ENCODE results near the gene SIVA1.
A peak's percentile ranks its signal among the peaks of the same experiment; 100 is the strongest.

SIVA1 gene

DNA sequence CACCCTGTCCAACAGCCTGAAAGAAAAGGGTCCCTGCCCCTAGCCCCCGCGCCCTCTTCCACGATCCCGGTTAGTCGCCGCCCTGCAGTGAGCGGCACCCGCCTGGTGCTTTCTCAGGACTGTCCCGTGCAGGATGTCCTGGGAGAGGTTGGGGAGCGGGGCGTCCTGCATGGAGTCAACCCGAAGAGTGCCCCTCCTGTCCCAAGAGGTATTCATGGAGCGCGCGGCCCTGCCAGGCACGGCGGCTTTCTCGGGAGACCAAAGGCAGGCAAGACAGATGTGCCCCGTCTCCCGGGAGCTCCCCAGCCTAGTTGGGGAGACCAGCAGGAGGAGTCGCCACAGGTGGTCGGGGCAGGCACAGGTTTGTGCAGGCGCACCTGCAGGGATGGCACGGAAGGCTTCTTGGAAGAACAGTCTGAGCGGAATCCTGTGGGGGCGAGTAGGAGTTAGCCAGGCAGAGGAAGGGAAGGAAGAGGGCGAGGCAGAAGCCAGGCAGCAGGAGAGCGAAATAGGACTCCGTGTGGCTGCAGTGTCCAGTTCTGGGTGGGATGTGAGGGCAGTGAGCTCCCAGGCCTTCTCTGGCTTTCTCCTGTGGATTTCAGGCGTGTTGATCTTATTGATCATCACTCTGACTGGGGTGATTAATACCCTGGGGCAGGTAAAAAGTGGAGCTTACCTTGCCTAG, 723 bp downstream of the SIVA1 start:
- DNase-seq = no peak

DNA sequence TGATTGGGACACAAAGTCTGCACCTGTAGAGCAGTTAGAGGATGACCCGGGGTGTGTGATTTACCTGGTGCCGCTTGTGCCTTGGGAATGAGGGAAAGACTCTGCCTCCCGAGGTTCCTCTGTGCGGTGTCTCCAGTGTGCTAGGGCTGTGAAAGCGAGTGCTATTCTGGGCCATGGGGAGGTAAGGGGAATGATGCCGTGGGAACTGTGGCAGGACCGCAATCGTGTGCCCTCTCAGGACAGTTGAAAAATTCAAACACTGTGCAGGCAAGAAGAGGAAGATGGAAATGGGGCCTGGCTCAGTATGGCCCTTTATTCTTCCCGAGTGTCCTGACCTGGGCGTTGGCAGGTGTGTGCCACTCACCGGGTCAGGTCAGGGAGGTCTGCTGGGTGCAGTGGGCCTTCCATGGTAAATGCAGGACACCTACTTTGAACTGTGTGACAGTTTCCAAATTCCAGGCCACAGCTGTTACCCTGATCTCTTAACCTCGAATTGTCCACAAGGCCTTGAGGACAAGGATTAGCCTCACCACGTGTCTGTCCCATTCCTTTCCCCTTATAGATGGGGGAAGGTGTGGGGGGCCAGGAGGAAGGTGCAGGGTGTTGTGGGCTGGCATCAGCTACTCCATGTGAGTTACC, 1.4 kb downstream of the SIVA1 start:
- DNase-seq = no peak

DNA sequence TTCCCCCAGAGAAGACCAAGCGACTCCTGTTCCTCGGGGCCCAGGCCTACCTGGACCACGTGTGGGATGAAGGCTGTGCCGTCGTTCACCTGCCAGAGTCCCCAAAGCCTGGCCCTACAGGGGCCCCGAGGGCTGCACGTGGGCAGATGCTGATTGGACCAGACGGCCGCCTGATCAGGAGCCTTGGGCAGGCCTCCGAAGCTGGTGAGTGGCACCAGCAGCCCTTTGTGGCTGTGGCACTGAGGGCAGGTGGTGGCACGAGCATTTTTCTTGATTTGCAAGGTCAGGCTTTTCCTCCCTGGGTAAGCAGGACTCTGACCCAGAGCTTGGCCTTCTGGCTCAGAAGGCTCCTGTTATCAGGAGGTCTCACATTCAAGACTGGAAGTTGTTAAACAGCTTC, 2.7 kb downstream of the SIVA1 start:
- no peak for DNase-seq

DNA sequence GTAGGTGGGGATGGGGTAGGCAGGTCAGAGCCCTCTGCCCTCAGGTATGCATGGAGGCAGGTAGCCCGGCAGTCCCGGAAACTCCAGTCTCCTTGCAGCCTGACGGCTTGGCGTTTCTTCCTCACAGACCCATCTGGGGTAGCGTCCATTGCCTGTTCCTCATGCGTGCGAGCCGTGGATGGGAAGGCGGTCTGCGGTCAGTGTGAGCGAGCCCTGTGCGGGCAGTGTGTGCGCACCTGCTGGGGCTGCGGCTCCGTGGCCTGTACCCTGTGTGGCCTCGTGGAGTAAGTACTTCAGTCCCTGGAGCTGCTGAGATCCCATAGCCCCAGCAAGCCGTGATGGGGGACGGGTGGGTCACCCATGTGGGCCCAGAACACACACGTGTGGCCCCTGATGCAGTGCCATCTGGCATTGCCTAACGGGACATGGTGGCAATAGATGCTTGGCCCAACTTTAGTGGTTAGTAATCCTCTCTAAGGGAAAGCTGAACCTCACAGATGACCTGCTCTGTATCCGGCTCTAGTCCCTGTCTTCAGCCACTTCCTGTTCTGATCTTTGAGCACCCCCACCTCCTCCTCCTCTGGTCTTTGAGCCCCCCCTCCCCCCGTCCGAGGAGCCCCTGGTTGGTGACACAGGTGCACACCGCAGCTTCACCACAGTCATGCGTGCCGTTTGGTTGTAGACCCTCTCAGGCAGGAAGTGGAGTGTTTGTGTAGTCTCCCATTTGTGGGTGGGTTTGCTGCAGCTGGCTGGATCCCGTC, 3.7 kb downstream of the SIVA1 start:
- DNase-seq = no peak

DNA sequence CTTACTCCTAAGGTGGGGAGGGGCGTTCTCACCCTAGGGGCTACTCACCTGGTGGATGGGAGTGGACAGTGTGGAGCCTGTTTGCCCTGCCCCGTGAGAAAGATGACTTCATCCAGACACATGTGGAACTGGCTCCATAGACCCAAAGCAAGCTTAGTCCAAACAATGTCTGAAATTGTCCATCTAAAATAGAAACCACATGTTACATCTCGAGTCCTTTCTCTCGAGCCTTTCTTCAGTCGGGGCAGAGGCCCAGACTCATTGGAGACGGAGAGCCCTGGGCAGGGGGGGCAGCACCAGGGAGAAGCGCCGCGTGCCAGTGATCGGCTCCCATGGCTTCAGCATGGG, 4.3 kb downstream of the SIVA1 start:
- no peak for DNase-seq

DNA sequence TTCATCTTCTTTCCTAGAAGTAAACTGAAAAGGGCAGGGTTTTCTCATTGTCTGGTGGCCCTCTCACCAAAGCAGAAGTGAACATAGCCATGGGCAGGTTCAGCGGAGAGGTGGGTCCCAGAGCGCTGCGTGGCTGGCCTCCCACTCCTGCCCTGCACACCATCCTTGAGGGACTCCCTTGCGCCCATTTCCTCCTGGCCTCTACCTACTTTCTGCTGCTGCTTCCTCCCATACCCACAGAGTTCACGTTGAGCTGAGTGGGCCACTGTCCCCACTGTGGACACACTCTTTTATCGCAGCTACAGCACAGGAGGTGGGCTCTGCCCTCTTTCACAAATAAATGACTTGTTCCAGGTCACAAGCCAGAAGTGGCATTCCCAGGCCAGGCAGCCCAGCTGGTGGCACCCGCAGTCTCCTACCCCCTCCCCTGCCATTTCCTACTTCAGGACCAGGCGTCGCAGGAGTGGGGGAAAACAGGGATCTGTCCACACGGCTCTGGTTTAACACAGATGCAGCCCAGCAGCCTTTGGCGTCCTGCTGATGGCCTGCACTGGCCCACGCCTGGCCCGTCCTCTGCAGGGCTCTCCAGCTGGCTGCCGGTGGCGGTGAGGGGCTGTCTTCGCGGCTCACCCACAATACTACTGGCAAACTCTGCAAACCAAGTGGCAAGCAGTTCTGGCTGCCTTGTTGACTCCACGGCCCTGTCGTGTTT, 4.9 kb downstream of the SIVA1 start:
- DNase-seq = no peak

DNA sequence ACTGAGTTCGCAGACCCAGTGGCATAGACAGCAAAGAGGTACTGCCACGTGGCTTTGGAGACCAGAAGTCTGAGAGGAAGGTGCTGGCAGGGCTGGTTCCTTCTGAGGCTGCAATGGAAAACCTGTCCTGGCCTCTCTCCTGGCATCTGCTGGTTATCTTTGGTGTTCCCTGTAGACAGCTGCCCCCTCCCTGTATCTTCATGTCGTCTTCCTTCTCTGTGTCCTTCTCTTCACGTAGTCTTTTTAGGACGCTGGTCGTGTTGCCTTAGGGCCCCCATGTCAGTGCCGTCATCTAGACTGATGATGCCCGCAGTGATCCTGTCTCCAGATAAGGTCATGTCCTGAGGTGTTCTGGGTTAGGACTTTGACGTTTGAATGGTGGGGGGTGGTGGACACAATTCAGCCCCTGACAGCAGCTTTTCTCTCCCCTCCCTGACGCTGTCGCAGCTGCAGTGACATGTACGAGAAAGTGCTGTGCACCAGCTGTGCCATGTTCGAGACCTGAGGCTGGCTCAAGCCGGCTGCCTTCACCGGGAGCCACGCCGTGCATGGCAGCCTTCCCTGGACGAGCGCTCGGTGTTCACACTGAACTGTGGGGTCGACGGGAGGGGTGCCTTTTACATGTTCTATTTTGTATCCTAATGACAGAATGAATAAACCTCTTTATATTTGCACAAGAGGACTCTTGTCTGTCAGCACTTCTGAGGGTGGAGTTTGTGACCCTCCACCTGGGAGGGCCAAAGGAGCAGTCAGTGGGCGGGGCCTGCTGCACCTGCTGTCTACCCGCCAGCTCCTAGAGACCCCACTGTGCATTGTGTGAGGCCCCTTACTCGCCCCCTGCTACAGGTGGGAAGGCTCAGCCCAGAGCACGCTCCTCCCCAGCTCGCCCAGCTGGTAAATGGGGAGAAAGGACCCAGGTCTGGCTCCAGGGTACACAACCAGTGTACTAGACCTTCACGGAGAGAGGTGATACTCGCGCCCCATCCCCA, 6.3 kb downstream of the SIVA1 start:
- DNase-seq = no peak

DNA sequence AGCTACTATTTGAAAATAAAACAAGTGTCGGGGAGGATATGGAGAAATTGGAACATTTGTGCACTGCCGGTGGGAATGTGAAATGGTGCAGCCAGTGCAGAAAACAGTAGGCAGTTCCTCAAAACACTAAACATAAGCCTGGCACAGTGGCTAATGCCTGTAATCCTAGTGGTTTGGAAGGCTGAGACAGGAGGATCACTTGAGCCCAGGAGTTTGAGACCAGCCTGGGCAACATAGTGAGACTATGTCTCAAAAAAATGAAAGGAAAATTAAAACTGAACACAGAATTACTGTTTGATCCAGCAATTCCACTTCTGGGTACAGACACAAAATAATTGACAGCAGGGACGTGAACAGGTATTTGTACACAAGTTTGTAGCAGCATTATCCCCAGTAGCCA, 12.6 kb downstream of the SIVA1 start:
- DNase-seq = no peak

DNA sequence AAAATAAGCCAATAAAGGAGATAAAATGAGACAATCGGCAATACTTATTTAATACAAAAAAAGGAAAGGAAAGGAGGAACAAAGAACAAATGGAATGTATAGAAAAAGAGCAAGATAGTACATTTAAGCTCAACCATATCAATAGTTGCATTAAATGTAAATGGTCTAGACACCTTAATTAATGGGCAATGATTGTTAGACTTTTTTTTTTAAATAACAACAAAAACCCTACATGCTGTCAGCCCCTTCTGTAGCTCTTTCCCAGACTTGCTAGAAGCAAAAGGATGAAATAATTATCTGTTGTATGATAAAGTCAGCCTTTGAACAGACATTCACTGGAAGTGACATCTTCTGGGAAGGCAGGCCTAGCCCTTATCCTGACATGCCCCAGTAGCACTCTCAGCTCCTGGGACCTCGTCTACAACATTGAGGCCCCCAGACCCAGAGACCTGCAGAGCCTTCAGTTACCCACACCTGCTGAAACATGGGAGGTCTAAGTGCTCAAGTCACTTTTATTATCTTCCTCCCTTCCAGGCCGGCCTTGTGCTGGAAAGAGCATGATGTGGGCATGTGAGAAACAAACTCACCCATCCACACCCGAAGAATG, 13.4 kb downstream of the SIVA1 start:
- no peak for DNase-seq

DNA sequence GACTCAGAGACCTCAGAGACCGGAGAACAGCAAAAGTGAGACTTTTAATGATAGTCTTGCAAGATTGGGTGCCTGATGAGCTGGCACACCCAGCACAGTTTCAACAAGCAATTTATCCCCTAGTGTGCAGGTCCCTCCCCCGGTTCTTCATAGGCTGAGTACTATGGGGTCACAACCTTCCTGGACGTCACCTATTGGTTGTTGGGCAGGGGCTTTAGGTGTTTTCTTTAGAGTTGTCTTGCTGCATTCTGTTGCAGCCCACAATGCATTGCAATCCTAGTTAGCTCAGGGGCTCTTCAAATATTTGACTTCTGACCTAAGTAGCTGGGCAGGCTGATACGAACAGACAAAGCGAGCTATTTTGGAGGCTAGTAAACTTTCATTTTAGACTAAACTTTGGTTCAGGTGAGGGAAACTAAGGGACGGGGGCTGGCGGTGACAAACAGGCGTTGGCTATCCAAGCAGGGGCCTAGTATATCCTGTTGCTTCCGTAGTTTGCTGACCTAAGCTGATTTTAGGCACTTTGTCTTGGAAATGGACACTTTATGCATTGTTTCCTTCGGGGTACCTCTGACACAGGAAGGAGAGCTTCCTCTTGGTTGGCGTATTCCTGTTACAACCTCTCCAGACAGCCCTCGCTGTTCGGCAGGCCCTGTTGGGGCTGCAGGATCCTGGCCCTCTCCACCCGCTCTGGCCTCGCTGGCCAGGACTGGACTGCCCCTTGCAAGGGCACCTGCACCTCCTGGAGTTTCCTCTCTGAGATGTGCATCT, 14.1 kb downstream of the SIVA1 start:
- DNase-seq = no peak

DNA sequence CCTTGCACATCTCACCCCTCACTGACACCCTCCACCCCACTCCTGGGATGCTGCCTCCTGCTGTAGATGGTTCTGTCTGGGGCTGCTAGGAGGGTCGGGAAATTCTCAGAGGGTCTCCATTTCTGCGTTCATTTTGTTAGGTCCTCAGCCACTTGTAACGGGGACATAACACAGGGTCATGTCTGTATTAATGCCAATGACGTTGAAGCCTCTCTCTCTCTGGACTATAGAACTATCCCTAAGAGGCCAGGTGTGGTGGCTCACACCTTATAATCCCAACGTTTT, 14.6 kb downstream of the SIVA1 start:
- no peak for DNase-seq

DNA sequence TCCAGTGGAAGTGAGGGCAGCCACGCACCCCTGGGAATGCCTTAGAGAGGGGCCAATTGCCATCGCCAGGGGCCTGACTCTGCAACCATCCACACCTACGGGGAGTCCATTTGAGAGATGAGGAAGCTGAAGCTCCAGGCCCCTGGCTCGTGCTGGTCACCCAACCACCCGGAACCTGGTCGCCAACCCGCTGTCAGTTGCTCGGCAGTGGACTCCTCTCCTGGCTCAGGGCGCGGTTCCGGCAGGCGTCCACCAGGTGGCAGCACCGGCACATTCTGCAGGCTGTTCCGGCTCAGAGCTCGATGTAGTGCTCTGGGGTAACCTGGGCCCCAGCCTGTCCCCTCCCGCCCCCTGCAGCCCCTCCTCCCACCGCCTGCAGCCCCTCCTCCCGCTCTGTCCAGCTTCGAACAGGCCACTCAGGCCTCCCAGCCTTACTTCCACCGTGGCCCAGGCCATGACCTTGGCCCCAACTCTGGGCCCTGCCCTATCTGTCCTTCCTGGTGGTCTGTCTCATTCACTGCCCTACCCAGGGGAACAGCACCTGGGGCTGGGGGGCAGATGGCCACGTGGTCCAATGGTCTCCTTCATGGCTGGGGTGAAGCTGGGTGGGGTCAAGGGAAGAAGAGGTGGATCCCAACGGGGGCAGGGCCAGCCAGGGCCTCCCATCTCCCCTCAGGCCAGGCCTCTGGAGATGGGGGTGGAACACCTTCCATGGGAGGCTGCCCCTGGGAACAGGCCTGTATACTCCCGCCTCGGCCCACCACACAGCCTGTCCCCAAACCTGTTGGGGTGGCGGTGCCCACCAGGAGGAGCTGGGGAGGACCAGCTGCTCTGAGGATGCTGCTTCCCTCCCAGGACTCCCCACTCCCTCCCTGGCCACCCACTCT, 15.7 kb downstream of the SIVA1 start:
- DNase-seq = peak; percentile 83

DNA sequence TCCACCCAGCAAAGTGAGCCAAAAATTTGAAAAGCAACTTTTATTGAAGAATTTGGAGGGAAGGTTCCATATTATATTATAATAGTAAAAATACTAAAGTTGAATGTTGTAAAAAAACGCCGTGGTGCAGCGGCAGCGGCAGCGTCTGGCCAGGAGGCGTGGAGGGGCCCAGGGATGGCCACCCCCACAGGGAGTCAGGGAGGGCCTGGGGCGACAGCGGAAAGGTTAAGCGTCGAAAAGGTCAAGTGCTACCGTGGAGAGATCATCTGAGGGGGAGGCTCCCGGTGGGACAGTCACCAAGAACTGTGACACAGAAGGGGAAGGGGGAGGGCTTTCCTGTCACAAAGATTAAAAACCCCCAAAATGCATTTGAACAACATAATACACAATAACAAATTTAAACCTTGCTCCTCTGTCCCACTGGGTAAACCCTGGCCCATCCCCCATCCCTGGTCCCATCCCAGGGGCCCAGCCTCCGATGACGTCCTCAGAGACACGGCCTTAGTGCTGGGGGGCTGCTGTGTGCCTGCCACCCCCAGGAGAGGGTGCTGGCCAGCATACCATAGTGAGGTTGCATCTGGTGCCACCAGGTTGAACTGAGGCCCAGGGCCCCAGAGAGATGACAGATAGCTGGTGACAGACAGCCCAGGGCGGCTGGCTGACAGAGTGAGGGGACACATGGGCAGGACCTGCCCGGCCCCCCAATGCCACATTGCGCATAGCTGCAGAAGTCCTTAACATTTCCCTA, 16.6 kb downstream of the SIVA1 start:
- DNase-seq = no peak

DNA sequence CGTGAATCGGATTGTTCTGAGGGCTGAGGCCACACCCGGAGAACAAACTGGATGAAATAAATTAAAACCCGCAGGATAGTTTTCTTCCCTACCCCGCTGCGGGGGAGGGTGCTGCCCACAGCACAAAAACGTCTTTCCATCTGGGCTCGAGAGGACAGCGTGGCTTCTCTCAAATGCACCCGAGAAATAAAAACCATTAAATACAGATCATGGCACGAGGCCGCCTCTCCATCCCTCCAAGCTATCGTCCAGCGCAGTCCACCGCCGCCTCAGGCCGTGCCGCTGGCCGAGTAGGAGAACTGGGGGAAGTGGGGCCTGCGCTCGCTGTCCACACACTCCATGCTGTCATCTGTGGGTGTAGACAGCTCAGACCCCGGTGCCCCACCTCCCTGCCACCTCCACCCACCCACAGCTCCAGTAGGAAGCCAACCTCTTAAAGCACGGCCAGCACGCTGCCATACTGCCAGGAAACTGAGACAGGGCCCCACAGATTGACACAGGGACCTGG, 17.2 kb downstream of the SIVA1 start:
- no peak for DNase-seq

DNA sequence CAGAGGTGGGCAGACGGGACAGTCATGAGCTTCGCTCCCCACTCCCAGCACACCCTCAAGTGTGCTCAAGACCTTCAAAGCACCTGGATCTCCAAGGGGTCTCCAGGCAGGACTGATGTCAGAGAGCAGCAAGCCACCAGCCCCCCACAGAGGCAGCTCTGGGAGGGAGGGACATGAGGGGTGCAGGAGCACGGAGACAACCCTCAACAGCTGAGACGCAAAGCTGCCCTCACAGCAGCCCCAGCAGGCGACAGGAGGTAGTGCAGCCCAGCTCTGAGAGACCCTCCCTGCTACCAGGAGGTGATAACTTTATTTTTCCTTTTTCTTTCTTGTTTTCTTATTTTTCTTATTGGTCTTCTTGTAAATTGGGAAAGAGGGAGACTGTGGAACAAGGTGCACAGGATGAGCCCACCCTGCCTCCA, 17.9 kb downstream of the SIVA1 start:
- DNase-seq = no peak

DNA sequence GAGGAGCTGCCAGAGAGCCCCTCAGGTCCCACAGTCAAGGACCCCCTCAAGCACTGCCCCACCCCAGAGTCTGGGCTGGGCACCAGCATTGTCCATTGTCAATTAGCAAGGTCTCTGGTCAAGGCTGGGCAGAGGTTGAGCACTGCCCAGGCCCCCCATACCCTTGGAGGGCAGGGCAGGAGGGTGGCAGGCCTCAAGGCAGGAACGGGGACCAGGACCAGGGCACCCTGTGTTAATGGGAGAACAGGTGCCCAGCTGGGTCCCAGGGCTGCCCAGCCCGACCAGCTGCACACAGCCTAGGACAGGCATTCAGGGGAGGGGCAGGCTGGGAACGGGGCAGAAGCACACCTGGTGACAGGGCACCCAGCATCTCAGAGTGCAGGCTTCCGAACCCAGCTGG, 18.4 kb downstream of the SIVA1 start:
- DNase-seq = no peak

DNA sequence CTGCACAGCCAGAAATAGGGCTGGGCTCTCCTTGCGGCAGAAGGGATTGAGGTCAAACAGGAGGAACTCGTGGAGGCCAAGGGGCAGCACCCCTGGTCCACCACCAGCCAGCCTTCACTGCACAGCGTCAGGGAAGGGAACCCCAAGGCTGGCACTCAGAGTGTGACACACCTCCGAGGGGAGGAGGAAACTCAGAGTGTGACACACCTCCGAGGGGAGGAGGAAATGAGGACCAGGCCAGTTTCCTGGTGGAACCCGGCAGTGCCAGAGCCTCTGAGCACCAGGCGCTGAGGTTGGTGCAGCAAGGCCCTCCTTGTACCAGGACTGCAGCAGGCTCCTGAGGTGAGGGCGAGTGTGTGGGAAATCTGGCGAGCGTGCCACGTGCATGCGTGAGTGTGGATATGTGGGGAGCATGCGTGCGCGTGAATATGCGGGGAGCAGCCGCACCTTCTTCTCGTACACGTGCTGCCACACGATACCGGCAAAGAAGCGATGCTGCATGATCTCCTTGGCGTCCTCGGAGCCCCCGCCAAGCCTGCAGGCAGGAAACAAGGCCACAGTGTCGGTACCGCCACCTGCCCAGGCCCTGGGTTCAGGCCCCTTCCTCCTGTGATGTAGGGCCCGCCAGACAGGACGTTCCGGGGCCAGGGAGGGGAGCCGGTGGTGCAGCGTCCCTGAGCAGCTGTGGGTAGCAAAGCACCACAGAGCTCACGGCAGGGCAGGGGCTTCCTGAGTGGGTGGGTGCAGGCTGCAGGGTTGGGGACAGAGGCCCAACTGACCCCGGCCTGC, 19.2 kb downstream of the SIVA1 start:
- DNase-seq = no peak

DNA sequence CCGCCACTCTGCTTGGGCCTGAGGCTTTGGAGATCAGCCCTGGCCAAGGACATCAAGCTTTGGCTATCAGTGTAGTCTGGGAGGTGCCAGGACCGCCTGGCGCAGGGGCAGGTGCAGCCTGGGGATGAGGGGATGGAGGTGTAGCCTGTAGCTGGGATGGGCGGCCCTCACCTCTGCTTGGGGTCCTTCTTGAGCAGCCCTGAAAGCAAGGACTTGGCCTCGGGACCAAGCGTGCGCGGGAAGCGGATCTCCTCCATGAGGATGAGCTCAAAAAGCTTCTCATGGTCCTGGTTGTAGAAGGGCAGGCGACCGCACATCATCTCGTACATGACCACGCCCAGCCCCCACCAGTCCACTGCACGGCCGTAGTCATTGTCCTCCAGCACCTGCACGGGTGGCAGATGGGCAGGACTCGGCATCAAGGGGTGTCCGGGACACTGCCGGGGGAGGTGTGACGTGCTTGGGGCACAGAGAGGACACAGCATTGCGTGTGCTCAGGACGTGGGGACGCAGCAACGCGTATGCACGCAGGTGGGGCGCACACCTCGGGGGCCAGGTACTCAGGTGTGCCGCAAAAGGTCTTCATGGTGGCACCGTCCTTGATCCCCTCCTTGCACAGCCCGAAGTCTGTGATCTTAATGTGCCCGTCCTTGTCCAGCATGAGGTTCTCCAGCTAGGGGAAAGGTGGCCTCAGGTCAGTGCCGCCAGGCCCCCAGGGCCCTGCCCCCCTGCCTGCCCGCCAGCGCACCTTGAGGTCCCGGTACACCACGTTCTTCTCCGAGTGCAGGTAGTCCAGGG, 20.0 kb downstream of the SIVA1 start:
- DNase-seq = no peak

Data from NCI-H510A treated with DMSO at 0.1 percent for 48 hours (cell line).